Measurements from ENCODE around the gene ADAM19.

The ADAM19 gene

GRCh38 chr5:157533011-157533481, 42.5 kb downstream of the ADAM19 start:
- TF ChIP-seq, protein P1, sequence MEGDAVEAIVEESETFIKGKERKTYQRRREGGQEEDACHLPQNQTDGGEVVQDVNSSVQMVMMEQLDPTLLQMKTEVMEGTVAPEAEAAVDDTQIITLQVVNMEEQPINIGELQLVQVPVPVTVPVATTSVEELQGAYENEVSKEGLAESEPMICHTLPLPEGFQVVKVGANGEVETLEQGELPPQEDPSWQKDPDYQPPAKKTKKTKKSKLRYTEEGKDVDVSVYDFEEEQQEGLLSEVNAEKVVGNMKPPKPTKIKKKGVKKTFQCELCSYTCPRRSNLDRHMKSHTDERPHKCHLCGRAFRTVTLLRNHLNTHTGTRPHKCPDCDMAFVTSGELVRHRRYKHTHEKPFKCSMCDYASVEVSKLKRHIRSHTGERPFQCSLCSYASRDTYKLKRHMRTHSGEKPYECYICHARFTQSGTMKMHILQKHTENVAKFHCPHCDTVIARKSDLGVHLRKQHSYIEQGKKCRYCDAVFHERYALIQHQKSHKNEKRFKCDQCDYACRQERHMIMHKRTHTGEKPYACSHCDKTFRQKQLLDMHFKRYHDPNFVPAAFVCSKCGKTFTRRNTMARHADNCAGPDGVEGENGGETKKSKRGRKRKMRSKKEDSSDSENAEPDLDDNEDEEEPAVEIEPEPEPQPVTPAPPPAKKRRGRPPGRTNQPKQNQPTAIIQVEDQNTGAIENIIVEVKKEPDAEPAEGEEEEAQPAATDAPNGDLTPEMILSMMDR (IDR thresholded peaks at IDR 0.05; ENCODE audit: extremely low read depth, missing control alignments), result no peak
- DNase-seq (ENCODE audit: low spot score), result no peak

GRCh38 chr5:157532022-157532421, 43.6 kb downstream of the ADAM19 start:
- TF ChIP-seq, protein P1 (IDR thresholded peaks at IDR 0.05; ENCODE audit: extremely low read depth, missing control alignments), result no peak
- DNase-seq (ENCODE audit: low spot score), result no peak

DNA sequence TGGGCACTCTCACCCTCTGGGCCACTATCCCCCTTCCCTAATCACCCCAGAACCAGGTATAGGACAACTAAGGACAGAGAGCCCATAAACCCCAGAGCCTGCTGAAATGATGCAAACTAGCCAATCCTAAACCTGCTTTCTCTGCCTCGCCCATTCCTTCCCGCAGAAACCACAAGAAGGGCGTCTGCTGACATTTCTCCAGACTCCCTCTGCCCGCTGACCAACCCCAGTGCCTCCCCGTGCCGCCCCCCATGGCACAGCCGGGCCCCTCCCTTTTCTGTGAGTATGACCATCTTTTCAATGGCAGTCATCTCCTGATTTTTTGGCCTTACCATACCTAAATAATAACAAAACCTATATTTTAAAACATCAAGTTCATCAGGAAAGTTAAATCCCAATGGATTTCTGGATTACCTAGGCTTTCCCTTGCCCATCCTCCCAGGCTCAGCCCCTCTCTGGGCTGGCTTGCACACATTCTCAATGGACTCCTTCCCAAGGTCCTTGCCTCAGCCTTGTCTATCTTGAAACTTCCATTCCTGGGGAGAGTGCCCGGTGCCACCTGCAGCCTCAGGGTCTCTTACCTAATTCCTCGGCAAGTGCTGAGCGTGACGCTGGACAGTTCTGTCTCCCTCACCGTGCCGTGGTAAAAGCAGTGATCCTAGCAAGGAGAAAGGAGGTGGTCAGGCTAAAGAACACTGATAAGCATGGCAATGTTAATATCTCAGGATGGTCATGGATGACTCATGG, 45.2 kb downstream of the ADAM19 start:
- TF ChIP-seq, protein P1 (IDR thresholded peaks at IDR 0.05; ENCODE audit: extremely low read depth, missing control alignments), result no peak
- no peak for DNase-seq (ENCODE audit: low spot score)

DNA sequence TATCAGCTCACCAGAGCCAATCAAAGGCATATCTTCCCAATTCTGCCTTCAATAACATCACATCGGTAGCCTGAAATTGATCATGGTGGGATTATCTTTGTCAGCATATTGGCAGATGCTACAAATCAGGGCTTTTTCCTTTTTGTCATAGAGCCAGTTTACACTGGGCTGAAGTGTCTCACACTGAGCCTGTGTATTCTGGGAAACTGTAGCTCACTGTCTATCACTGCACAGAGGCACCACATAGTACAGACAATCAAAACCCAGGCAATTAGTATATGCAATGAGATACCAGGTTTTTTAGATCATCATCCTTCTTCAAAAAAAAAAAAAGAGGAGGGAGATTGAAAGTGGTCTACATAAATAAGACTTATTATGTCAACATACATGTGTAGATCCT, 46.6 kb downstream of the ADAM19 start:
- no peak for DNase-seq (ENCODE audit: low spot score)
- TF ChIP-seq, protein P1 (IDR thresholded peaks at IDR 0.05; ENCODE audit: extremely low read depth, missing control alignments), result no peak

DNA sequence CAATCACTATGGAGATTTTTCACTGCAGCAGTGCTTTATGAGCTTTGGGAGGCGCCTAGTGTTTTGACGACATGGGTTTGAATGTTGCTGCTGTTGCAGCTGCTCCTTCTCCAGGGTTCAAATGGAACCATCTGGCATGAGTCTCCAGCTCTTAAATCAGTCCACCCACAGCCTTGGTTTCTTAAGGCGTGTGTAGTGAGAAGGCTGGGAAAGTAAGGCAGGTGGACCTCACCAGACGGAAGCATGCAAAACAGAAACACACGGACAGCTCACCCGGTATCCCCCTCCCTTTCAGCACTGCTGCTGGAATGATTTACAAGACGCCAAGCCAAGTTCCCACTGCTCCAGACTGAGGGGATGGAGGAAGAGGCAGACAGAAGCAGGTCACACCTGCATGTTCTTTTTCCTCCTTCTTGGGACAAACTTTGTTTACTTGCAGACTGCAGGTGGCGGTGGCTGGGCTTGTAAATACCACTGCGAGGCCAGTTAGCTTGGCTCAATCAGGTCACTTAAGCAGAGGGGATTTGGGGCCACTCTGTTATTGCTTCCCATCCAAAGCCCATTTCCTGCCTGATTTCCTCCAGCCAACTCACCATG, 47.4 kb downstream of the ADAM19 start:
- TF ChIP-seq, protein P1 (IDR thresholded peaks at IDR 0.05; ENCODE audit: extremely low read depth, missing control alignments), result no peak
- no peak for DNase-seq (ENCODE audit: low spot score)

- DNase-seq (ENCODE audit: low spot score), result no peak
- TF ChIP-seq, protein P1 (IDR thresholded peaks at IDR 0.05; ENCODE audit: extremely low read depth, missing control alignments), result no peak
These were observed 50.7 kb downstream of the ADAM19 start for GRCh38 chr5:157524887-157525286.

DNA sequence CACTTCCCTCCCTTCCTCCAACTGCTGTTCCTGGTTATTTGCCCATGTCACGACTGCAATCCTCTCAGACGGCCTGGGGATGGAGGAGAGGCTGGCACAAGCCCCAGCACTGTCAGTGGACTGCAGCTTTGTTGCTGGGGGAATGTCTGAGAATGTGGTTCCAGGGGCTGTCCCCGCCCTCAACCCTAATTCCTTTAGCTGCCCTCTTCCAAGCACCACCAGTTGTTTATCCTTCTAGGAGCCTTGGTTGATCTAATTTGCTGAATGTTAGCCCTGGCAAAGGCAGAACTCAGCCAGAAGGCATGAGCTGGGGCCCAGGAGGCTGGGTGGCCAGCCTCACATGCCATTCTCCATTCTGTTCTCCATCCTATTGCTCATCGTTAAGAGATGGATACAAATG, 51.6 kb downstream of the ADAM19 start:
- TF ChIP-seq, protein P1 (IDR thresholded peaks at IDR 0.05; ENCODE audit: extremely low read depth, missing control alignments), result no peak
- no peak for DNase-seq (ENCODE audit: low spot score)

Data from GM20000 (cell line).